ENCODE measurements around the gene KRTAP10-1.
A peak's percentile ranks its signal among the peaks of the same experiment; 100 is the strongest.

Gene KRTAP10-1

GRCh38 chr21:44514218-44514520 lies 25.8 kb downstream of the KRTAP10-1 start:
- no peak overlapping the region for H3K4me3 ChIP-seq (ENCODE audit: low read depth, low read length)
- TF ChIP-seq, protein P1, sequence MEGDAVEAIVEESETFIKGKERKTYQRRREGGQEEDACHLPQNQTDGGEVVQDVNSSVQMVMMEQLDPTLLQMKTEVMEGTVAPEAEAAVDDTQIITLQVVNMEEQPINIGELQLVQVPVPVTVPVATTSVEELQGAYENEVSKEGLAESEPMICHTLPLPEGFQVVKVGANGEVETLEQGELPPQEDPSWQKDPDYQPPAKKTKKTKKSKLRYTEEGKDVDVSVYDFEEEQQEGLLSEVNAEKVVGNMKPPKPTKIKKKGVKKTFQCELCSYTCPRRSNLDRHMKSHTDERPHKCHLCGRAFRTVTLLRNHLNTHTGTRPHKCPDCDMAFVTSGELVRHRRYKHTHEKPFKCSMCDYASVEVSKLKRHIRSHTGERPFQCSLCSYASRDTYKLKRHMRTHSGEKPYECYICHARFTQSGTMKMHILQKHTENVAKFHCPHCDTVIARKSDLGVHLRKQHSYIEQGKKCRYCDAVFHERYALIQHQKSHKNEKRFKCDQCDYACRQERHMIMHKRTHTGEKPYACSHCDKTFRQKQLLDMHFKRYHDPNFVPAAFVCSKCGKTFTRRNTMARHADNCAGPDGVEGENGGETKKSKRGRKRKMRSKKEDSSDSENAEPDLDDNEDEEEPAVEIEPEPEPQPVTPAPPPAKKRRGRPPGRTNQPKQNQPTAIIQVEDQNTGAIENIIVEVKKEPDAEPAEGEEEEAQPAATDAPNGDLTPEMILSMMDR (IDR thresholded peaks at IDR 0.05; ENCODE audit: low read depth, low read length, missing control alignments) = no peak
- in situ Hi-C loops (cut with HindIII; ENCODE audit: low sequenced_read_pairs) = no loop called here
- DNase-seq (ENCODE audit: low read depth) = no peak

GRCh38 chr21:44513389-44514217 lies 26.4 kb downstream of the KRTAP10-1 start:
- TF ChIP-seq, protein P1 (IDR thresholded peaks at IDR 0.05; ENCODE audit: low read depth, low read length, missing control alignments) = no peak
- H3K4me3 ChIP-seq (ENCODE audit: low read depth, low read length) = no peak overlapping the region
- no peak for DNase-seq (ENCODE audit: low read depth)
- in situ Hi-C loops (cut with HindIII; ENCODE audit: low sequenced_read_pairs) = no loop called here

- in situ Hi-C loops (cut with HindIII; ENCODE audit: low sequenced_read_pairs) = no loop called here
Observed at GRCh38 chr21:44512496-44513388, 27.3 kb downstream of the KRTAP10-1 start.

DNA sequence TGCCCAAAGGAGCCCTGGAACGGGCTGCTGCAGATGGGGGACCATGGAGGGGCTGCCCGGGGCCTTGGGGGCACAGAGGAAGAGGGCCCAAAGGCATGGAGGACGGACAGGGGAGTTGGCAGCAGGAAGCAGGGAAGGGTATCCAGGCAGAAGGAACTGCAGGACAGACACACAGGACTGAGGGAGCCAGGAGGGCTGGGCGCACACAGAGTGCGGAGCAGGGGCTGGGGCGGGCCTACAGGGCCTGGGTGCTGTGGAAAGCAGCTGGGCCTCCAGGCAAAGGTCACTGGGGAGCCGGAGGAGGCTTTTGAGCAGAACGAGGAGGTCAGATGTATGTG lies 28.1 kb downstream of the KRTAP10-1 start:
- TF ChIP-seq, protein P1 (IDR thresholded peaks at IDR 0.05; ENCODE audit: low read depth, low read length, missing control alignments) = no peak
- H3K4me3 ChIP-seq (ENCODE audit: low read depth, low read length) = no peak overlapping the region
- no peak for DNase-seq (ENCODE audit: low read depth)
- in situ Hi-C loops (cut with HindIII; ENCODE audit: low sequenced_read_pairs) = no loop called here

More at GRCh38 chr21:44512496-44513388, 27.3 kb downstream of the KRTAP10-1 start:
- TF ChIP-seq, protein P1 (IDR thresholded peaks at IDR 0.05; ENCODE audit: low read depth, low read length, missing control alignments) = no peak
- H3K4me3 ChIP-seq (ENCODE audit: low read depth, low read length) = no peak overlapping the region
- DNase-seq (ENCODE audit: low read depth) = no peak

- in situ Hi-C loops (cut with HindIII; ENCODE audit: low sequenced_read_pairs) = no loop called here
- no peak for DNase-seq (ENCODE audit: low read depth)
- TF ChIP-seq, protein P1 (IDR thresholded peaks at IDR 0.05; ENCODE audit: low read depth, low read length, missing control alignments) = no peak
- H3K4me3 ChIP-seq (ENCODE audit: low read depth, low read length) = no peak overlapping the region
Observed at GRCh38 chr21:44511219-44511937, 28.6 kb downstream of the KRTAP10-1 start.

GRCh38 chr21:44510508-44511218 lies 29.3 kb downstream of the KRTAP10-1 start:
- DNase-seq (ENCODE audit: low read depth) = no peak
- no peak overlapping the region for H3K4me3 ChIP-seq (ENCODE audit: low read depth, low read length)
- in situ Hi-C loops (cut with HindIII; ENCODE audit: low sequenced_read_pairs) = no loop called here
- TF ChIP-seq, protein P1 (IDR thresholded peaks at IDR 0.05; ENCODE audit: low read depth, low read length, missing control alignments) = peak; percentile 61
